CD1c-positive myeloid dendritic cell (primary cell): Measurements from ENCODE around the gene SNX22.
"Not testable (repeated sequence)": the region's sequence is repeated elsewhere in the genome, so short reads cannot be mapped to it uniquely, and the experiment has no call there.

Experiments used
- DNase-seq: peaks from one replicate; pipeline ENCODE4 v3.0.0-alpha.2; 2016; ENCODE audit errors: extremely low spot score

SNX22 gene

DNA sequence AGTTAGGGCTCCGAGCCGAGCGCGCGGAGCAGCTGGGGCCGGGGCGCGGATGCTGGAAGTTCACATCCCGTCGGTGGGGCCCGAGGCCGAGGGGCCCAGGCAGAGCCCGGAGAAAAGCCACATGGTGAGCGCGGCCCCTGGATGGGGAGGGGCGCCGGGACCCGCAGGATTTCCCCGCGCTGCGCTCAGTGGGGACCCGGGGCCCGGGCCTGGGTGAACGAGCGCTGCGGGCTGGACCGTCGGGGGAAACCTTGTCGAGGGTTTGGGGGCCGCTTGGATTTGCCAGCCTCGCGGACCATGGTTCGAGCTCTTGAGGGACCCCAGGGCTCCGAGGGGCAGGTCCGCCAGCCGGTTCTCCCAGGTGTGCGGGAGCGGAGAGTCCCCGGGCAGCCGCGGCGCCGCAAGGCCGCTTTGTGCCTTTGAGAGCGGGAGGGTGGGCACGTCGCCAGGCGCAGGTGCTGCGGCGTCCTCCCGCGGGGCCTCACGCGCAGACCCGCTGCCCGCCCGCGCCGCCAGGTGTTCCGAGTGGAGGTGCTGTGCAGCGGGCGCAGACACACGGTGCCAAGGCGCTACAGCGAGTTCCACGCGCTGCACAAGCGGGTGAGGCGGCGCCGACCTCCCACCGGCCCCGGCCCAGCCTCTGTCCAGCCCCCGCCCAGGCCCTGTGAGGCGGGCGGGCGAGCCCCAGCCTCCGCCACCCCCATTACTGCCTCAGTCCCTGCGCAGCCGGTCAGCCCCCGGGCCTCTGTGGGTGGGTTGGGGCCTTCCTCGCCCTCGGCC, at the start of gene SNX22:
Gene SNX22 (plus strand): TSS at position 5 of the 780 bp plus-strand sequence. CDS start 45 bp downstream, at position 50.
- DNase-seq: no peak

DNA sequence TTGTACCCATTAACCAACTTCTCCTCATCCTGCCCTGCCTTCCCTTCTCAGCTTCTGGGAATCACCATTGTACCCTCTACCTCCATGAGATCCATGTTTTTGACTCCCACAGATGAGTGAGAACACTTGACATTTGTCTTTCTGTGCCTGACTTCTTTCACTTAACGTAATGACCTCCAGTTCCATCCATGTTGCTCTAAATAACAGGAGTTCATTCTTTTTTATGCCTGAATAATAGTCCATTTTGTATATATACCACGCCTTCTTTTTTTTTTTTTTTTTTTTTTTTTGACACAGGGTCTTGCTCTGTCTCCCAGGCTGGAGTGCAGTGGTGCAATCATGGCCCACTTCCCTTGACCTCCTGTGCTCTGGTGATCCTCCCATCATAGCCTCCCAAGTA, 49.0 kb upstream of the SNX22 start:
- no peak for DNase-seq

DNA sequence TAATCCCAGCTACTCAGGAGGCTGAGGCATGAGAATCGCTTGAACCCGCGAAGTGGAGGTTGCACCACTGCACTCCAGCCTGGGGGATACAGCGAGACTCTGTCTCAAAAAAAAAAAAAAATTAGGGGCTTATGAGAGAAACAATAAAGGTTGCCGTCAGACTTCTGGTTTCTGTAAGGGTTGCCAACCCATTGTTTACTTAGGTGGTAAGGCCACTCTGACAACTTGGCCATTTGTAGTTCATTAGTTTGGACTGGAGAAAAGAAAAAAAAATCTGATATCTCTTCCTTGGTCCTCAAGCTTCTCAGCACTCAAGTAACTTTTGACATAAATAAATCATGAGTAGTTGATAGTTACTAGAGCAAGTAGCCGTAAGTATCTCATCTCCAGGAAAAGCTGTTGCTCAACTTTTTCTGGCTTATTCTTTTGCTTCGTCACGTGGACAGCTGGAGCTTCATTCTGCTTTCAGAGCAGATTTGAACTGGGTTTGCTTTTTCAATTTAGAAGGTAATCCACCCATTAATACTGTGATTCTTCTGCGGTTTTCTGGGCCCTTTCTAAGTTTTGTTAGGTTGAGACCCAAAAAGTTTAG, 46.3 kb upstream of the SNX22 start:
- DNase-seq: peak; percentile 71

DNA sequence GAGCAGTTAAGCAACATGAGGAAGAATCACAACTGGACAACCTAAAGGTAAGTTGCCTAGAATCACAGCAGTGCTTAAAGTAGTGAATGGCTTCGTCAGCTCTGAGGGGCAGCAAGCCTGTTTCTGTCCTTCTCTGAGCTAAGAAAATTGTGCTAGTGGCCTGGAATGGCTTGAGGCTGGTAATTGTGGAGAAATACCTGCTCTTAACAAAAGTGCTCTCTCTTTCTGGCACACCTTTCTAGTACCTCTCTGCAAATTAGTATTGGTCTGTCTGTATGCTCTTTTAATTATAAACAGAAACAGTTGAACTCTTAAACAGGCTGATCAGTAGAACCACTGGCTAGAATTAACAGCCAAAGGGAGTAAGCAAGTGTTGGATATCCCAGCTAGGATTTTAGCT, 44.2 kb upstream of the SNX22 start:
- no peak for DNase-seq

DNA sequence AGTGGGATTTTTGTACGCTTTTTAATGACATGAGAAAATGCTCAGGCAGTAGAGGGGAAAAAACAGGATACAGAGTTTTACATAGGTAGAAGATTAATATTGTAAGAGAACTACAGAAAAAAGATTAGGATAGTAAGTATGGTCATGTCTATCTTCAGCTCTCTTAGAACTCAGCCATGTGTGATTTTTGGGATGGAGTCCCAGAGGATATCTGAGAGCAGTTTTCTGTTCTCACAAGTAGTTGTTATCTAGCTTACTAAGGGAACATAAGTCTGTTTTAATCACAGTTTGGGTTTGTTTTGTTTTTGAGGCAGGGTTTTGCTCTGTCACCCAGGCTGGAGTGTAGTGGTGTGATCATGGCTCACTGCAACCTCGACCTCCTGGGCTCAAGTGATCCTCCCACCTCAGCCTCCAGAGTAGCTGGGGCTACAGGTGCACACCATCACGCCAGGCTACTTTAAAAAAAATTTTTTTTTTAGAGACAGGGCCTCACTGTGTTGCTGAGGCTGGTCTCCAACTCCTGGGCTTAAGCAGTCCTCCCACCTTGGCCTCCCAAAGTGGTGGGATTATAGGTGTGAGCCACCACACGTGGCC, 41.3 kb upstream of the SNX22 start:
- DNase-seq: not testable (repeated sequence)

DNA sequence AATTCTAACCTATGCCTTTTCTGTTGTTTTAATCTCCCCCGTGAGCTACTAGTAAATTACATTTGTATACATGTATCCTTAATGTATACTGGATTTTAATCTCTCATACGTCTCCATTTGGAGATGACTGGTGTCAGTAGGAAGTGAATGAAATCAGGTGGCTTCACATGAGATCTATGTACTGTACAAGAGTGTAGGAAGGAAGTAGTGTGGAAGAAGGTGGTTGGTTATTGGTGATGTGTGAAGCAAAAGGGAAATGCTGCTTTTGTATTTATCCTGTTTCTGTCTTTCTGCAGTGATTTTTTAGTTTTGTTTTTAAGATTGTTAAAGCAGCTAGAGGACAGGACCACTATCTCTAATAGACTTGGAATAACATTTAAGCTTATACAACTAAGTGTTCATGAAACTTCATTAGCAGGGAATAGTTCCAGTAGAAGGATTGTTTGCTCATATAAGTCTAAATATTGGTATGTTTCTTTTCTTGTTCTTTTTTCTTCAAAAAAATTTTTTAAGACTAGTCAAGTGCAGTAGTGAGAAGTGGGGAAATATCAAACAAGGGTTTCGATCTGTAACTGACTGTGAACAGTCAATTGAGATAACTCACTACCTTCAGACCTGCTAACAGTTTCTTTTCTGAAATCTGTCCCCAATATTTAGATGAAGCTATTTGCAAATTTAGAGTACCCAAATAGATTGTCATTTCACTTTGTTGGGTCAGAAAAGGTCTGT, 40.4 kb upstream of the SNX22 start:
- no peak for DNase-seq

DNA sequence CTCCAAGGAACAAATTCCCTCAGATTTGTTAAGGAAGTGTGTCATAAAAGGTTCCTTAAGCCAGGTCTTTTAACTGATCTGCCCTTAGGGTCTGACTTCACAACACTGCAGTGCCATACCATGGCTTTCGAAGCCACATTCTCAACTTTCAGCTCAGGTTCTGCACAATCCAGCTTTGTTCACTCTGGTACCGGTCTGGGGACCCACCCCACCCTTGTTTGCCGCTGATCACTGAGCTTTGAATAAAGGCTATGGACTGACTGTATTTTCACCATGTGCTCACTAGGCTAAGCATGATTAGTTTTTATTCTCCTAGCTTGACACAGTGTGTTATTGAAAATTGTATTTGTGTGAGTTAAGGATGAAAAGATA, 39.9 kb upstream of the SNX22 start:
- no peak for DNase-seq

DNA sequence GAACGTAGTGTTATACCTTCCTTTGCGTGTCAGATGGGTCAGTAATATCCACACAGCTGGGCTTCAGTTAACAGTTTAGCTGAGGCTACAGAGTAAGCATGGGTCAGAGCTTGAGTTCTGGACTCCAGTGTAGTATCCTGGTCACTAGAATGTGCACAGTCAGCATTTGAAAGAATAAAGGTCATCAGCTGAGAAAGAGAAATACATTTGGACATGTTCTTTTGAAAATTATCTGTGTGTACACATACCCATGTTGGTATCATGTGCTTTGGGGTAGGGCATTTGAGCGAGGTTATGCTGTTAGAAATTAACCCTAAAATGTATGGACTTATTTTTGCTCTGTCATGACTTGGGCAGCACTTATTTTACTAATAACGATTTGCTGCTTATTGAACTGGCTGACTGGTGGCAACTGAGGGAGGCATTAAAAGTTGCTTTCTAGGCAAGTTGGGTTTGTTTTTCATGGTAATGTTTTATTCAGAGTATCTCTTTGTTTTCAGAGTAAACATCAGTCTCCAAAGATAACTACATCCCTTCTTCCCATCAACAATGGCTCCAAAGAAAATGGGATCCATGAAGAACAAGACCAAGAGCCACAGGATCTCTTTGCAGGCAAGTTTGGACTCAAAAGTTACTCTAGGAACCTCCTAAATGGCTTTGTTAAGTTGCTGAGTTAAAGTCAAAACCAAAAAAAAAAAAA, 39.3 kb upstream of the SNX22 start:
- no peak for DNase-seq

DNA sequence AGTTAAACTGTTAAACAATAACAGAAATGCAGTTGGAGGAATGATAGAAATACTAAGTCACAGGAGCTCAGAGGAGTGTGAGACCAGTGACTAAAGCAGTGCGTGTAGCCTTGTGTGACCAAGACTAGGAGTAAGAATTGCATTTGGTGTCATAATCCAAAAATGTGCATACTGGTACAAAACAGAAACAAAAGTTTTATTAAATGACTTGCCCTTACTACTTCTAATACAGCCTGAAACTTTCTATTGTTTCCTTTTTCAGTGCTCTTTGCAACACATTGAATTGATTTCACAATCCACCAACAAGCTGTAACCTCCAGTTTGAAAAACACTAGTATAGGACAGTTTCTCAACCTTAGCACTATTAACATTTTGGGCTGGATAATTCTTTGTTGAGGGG, 38.6 kb upstream of the SNX22 start:
- DNase-seq: peak; percentile 26

DNA sequence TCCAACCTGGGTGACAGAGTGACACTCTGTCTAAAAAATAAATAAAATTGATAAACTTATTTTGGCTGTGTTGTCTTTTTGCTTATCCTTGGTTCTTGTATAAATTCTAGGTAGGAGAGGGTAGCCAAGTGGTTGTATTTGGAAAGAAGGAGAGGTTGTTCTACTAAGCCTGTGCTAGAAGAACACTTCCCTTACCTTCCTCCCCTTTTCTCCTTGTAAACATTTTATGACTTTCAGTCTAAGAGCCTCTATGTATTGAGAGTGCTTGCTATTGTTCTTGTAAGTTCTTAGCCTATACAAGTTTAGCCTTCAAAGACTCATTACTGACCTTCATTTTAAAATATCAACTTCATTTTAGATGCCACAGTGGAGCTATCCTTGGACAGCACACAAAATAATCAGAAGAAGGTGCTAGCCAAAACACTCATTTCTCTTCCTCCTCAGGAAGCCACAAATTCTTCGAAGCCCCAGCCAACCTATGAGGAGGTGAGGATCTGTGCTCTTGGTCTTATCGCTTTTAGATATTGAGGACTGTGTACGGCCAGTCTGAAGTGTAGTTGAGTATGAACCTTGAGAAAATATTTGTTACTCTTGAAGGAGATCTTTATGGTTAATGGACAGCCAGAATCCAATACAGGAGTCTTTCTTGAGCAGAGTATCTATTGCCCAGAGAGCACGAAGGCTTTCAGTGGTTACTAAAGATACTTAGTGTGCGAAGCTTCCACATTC, 33.6 kb upstream of the SNX22 start:
- DNase-seq: no peak

DNA sequence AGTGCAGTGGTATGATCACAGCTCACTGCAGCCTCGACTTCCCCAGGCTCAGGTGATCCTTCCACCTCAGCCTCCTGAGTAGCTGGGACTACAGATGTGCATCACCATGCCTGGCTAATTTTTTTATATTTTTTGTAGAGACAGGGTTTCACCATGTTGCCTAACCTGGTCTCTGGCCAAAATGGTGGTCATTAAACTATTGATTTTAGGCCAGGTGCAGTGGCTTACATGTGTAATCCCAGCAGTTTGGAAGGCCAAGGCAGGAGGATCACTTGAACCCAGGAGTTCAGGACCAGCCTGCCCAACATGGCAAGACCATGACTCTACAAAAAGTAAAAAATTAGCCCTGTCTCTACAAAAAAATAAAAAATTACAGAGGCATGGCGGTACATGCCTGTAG, 31.2 kb upstream of the SNX22 start:
- DNase-seq: not testable (repeated sequence)

DNA sequence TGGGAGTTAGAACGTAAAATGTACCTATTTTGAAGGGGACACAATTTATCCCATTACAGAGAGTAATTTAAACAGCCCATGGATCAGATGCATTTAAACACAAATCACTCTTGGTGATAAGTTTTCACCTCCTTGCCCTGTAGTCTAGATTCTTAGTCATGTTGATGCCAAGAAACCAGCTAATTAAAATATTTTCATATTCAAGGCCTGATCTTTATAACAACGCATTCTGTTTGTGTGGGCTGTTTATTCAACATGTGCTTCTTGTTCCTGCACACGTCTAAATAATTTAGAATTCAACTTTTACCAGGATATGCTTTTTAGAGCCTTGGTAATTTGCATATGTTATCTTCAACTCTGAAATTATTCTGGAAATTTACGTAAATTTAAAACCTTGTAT, 29.9 kb upstream of the SNX22 start:
- no peak for DNase-seq

DNA sequence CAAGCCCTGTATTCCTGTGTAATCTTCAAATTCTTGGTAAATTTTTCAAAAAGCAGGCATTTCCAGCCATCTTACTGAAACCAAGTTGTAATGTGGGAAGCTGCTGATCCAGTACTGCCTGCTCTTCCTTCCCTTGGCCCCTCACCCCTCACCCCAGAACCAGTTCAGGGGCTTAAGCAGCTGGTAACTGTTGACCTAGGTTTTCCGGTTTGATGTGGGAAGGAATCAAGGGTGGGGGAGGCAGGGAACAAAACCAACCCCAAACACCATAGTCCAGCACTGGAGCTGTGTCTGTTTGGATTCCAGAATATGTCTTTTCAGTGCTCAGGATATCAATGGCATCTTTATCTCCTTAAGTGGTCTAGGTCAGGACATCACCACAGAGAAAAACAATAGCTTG, 29.1 kb upstream of the SNX22 start:
- no peak for DNase-seq

DNA sequence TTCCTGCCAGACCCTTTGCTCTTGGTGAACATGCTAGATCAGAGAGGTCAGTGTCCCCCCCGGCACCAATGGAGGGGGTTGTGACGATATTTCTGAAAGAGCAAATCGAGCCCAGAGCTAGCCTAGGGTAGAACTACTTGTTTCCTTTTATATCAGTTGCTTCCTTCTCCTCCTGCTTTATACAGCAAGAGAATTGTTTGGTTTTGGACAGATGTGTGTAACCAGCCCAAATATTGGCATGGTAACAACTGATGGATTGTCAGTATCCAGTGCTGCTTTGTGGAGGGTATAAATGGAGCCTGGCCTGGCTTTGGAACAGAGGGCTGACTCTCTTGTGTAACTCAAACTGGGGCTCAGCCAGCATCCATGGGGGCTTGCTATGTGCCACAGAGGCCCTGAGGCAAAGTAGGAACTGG, 28.6 kb upstream of the SNX22 start:
- DNase-seq: no peak

DNA sequence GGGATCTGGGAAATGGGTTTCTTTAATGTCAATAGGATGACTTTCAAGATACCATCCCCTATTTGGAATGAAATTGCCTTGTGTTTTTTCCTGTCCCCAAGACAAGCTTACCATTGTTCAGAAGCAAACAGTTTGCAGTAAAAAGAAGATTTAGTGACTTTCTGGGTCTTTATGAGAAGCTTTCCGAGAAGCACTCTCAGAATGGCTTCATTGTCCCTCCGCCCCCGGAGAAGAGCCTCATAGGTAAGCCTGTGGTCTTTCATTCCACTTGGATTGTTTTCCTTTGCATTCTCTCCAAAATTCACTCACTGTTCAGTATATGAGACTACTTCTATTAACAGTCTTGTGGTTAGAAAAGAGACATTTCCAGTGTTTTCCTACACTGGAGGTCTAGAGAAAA, 25.6 kb upstream of the SNX22 start:
- DNase-seq: no peak

DNA sequence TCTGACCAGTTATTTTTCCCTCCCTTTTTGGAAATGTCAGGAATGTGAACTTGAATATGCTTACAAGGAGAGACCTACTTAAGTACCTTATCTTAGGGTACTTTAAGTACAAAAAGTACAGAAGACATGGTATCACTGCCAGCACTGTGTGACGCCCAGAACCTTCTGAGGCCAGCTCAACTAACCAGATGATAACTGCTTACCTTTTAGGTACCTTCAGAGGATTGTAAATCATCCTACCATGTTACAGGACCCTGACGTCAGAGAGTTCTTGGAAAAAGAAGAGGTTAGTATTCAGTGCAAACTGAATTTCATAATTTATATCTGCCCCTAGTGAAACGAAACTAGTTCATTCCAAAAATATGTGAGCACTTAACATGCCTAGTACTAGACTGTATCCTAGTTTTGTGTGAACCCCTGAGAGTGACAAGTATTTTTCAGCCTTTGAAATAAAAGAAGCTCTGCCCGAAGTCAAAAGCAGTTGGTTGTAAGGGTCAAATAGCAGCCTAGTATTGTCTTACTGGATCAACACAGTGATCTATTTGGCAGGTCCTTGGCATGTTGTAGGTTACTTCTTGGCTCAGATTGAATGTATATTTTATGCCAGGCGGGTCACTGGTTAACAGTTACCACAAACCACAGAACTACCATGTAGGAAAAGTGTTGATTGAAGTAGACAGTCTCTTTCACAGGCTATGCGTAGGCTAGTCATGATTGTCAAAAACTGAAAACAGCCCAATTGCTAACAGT, 23.8 kb upstream of the SNX22 start:
- DNase-seq: no peak

DNA sequence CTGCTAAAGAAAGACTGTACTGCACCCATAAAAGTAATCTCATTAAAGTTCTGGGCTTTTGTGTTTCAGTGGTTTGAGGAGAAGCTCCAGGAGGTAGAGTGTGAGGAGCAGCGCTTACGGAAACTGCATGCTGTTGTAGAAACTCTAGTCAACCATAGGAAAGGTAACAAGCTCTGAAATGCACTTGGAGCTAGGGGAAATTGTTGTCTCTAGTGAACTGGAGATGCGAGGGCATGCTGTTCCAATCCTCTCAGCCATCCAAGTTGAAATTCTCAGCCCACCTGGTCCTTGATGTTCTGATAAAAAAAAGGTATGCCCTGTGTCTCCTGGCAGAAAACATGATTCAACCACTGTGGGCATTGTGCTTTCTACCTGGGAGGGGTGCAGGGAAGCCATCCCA, 21.4 kb upstream of the SNX22 start:
- no peak for DNase-seq

DNA sequence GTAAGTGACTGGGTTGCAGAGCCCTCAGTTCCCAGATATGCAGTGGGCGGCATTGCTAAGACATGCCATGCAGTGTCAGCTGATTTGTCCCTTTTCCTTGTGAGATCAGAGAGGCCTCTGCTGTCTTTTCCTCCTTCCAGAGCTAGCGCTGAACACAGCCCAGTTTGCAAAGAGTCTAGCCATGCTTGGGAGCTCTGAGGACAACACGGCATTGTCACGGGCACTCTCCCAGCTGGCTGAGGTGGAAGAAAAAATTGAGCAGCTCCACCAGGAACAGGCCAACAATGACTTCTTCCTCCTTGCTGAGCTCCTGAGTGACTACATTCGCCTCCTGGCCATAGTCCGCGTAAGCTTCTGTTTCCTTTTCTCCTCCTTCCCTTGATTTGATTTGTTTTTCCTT, 20.0 kb upstream of the SNX22 start:
- DNase-seq: no peak

DNA sequence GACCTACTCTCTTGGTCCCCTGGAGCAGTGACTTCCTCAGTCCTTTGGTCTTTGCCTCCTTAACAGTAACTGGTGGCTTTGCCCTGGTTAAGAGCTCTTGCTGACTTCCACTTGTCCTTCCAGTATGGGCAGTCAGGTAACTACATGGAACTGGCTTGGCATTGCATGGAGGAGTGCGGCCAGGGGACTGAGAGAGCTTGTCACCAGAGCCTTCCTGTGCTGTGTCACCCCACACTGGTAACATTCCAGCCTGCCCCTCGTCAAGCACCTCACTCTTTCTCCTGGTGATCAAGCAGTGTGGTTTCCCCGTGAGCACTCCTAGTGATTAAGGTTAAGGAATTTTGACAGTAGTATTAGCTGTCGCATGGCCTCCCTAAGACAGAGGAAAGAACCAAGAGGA, 19.3 kb upstream of the SNX22 start:
- DNase-seq: no peak

DNA sequence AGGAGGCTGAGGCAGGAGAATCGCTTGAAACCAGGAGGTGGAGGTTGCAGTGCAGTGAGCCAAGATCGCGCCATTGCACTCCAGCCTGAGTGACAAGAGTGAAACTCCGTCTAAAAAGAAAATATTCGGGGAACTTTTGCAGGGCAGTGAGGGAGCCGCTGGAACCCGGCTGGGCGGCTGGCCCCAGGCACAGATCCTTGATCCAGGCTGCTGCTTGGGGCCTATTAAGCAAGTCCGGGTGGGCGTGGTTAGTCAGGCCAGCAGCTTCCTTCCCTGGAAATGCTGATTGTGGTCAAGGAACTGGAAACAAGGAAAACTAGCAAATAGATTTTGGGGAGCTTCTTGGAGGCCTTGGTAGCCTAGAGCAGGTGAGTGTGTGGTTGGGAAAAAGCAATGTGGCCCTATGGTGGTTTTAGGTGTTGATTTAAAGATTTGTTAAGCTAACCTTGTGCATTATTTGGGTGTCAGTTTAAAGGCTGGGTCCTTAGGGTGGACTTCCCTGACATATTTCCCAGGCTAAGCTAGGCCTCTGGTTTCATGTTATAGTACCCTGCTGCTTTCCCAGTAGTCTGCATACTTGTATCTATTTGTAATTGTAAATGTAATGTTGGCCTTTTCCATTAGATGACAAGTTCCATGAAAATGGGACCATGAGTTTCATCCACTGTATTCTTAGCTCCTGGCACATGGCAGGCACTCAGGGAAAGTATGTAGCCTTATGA, 17.7 kb upstream of the SNX22 start:
- DNase-seq: no peak
